Measurements from ENCODE around the gene PMEPA1. TPM values are rescaled to one million over a fixed set of nuclear protein-coding genes. Genes with fewer than 3 reads are reported as not detected.

PMEPA1 gene
- total and polyA plus RNA-seq, 2 experiments from 2014 or later = 6.1 to 11.8 TPM

- no peaks in the 10 kb centered on the region for H3F3A ChIP-seq (ENCODE audit: insufficient read depth)
- H3K9me2 ChIP-seq (ENCODE audit: insufficient read depth) = no peaks in the 10 kb centered on the region
- TF ChIP-seq EZH2phosphoT487 (IDR thresholded peaks at IDR 0.05; ENCODE audit: insufficient read depth, low read depth) = no peak
- TF ChIP-seq EZH2 (IDR thresholded peaks at IDR 0.05; ENCODE audit: insufficient read depth, poor library complexity, severe bottlenecking) = no peak
- H3K4me3 ChIP-seq = no peak overlapping the region
- no peaks in the 10 kb centered on the region for H3K27me3 ChIP-seq (replicated peaks; ENCODE audit: insufficient read depth)
- no peak overlapping the region for H3K27ac ChIP-seq
- no peaks in the 10 kb centered on the region for H3K9me3 ChIP-seq (ENCODE audit: low read depth)
- H3K79me2 ChIP-seq (ENCODE audit: insufficient read depth) = peaks cover 94% of the 10 kb centered on the region
- WGBS, 2 experiments (ENCODE audit: low coverage in 1 of 2, low lambda C conversion rate in 2 of 2, missing lambda C conversion rate in 2 of 2) = 85 to 88% methylated on average over 10 of the region's 10 CpGs
- no peak for DNase-seq
- no peaks in the 10 kb centered on the region for H3K36me3 ChIP-seq (ENCODE audit: low read depth)
- in situ Hi-C loops (cut with MboI) = no loop called here
- no peak overlapping the region for H3K4me2 ChIP-seq (ENCODE audit: unreplicated experiment)
- no peaks in the 10 kb centered on the region for H3K4me1 ChIP-seq (ENCODE audit: insufficient read depth)
- H2AFZ ChIP-seq = no peak overlapping the region
- H4K20me1 ChIP-seq (ENCODE audit: insufficient read depth) = no peaks in the 10 kb centered on the region
- no peak overlapping the region for H3K9ac ChIP-seq
These were observed 38.8 kb downstream of the PMEPA1 start for GRCh38 chr20:57671072-57671391.

GRCh38 chr20:57670288-57671071, 39.3 kb downstream of the PMEPA1 start:
- no peaks in the 10 kb centered on the region for H4K20me1 ChIP-seq (ENCODE audit: insufficient read depth)
- H2AFZ ChIP-seq = no peak overlapping the region
- no peaks in the 10 kb centered on the region for H3K9me2 ChIP-seq (ENCODE audit: insufficient read depth)
- TF ChIP-seq EZH2 (IDR thresholded peaks at IDR 0.05; ENCODE audit: insufficient read depth, poor library complexity, severe bottlenecking) = no peak
- no peak for TF ChIP-seq EZH2phosphoT487 (IDR thresholded peaks at IDR 0.05; ENCODE audit: insufficient read depth, low read depth)
- no peak overlapping the region for H3K4me3 ChIP-seq
- H3K4me2 ChIP-seq (ENCODE audit: unreplicated experiment) = no peak overlapping the region
- H3K27ac ChIP-seq = no peak overlapping the region
- no peak for DNase-seq
- H3K79me2 ChIP-seq (ENCODE audit: insufficient read depth) = peaks cover 94% of the 10 kb centered on the region
- in situ Hi-C loops (cut with MboI) = no loop called here
- H3K9me3 ChIP-seq (ENCODE audit: low read depth) = no peaks in the 10 kb centered on the region
- no peaks in the 10 kb centered on the region for H3K27me3 ChIP-seq (replicated peaks; ENCODE audit: insufficient read depth)
- no peaks in the 10 kb centered on the region for H3K36me3 ChIP-seq (ENCODE audit: low read depth)
- H3K4me1 ChIP-seq (ENCODE audit: insufficient read depth) = no peaks in the 10 kb centered on the region
- no peak overlapping the region for H3K9ac ChIP-seq
- WGBS, 2 experiments (ENCODE audit: low coverage in 1 of 2, low lambda C conversion rate in 2 of 2, missing lambda C conversion rate in 2 of 2) = 78 to 80% methylated on average over 20 to 21 of the region's 21 CpGs
- no peaks in the 10 kb centered on the region for H3F3A ChIP-seq (ENCODE audit: insufficient read depth)

DNA sequence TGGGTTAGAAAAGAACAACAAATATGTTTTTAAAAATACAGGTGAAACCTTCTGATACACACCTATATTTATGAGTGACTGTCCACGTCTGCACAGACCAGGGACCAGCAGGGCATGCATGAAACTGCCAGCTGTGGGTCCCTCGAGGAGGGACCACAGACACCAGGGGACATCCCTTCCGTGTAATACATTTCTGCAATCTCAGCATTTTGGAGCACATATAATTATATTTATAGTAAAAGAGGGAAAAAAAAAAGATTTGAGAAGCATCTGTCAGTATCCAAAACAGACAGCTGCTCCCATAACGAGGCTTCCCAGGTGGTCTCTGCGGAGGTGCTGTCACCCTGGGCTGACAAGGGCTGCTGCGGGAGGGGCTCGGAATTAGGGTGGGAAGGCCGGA, 40.2 kb downstream of the PMEPA1 start:
- H3F3A ChIP-seq (ENCODE audit: insufficient read depth) = no peaks in the 10 kb centered on the region
- no peaks in the 10 kb centered on the region for H3K27me3 ChIP-seq (replicated peaks; ENCODE audit: insufficient read depth)
- H4K20me1 ChIP-seq (ENCODE audit: insufficient read depth) = no peaks in the 10 kb centered on the region
- no peaks in the 10 kb centered on the region for H3K36me3 ChIP-seq (ENCODE audit: low read depth)
- H2AFZ ChIP-seq = no peak overlapping the region
- TF ChIP-seq EZH2phosphoT487 (IDR thresholded peaks at IDR 0.05; ENCODE audit: insufficient read depth, low read depth) (no peak), EZH2 (IDR thresholded peaks at IDR 0.05; ENCODE audit: insufficient read depth, poor library complexity, severe bottlenecking) (no peak)
- 91 to 92% methylated on average over 8 of the region's 8 CpGs for WGBS, 2 experiments (ENCODE audit: low coverage in 1 of 2, low lambda C conversion rate in 2 of 2, missing lambda C conversion rate in 2 of 2)
- H3K4me3 ChIP-seq = no peak overlapping the region
- H3K4me1 ChIP-seq (ENCODE audit: insufficient read depth) = no peaks in the 10 kb centered on the region
- H3K79me2 ChIP-seq (ENCODE audit: insufficient read depth) = peaks cover 95% of the 10 kb centered on the region
- no peak for DNase-seq
- H3K9me2 ChIP-seq (ENCODE audit: insufficient read depth) = no peaks in the 10 kb centered on the region
- in situ Hi-C loops (cut with MboI) = no loop called here
- no peak overlapping the region for H3K4me2 ChIP-seq (ENCODE audit: unreplicated experiment)
- no peak overlapping the region for H3K27ac ChIP-seq
- H3K9me3 ChIP-seq (ENCODE audit: low read depth) = no peaks in the 10 kb centered on the region
- H3K9ac ChIP-seq = no peak overlapping the region

- Histone ChIP-seq H3K9me2 (ENCODE audit: insufficient read depth) (no peaks in the 10 kb centered on the region), H3K4me2 (ENCODE audit: unreplicated experiment) (no peak overlapping the region), H3K4me1 (ENCODE audit: insufficient read depth) (no peaks in the 10 kb centered on the region), H3K27ac (no peak overlapping the region), H3K9me3 (ENCODE audit: low read depth) (no peaks in the 10 kb centered on the region), H3K27me3 (replicated peaks; ENCODE audit: insufficient read depth) (no peaks in the 10 kb centered on the region), H3K9ac (no peak overlapping the region), H4K20me1 (ENCODE audit: insufficient read depth) (no peaks in the 10 kb centered on the region), H3K36me3 (ENCODE audit: low read depth) (no peaks in the 10 kb centered on the region), H2AFZ (no peak overlapping the region), H3F3A (ENCODE audit: insufficient read depth) (no peaks in the 10 kb centered on the region), H3K79me2 (ENCODE audit: insufficient read depth) (peaks cover 95% of the 10 kb centered on the region), H3K4me3 (no peak overlapping the region)
- no peak for DNase-seq
- in situ Hi-C loops (cut with MboI) = no loop called here
- WGBS, 2 experiments (ENCODE audit: low coverage in 1 of 2, low lambda C conversion rate in 2 of 2, missing lambda C conversion rate in 2 of 2) = 91 to 93% methylated on average over 18 of the region's 18 CpGs
- TF ChIP-seq EZH2 (IDR thresholded peaks at IDR 0.05; ENCODE audit: insufficient read depth, poor library complexity, severe bottlenecking) (no peak), EZH2phosphoT487 (IDR thresholded peaks at IDR 0.05; ENCODE audit: insufficient read depth, low read depth) (no peak)
These were observed 41.7 kb downstream of the PMEPA1 start for GRCh38 chr20:57667924-57668782.
